ENCODE measurements around the gene AKNAD1.

DNA sequence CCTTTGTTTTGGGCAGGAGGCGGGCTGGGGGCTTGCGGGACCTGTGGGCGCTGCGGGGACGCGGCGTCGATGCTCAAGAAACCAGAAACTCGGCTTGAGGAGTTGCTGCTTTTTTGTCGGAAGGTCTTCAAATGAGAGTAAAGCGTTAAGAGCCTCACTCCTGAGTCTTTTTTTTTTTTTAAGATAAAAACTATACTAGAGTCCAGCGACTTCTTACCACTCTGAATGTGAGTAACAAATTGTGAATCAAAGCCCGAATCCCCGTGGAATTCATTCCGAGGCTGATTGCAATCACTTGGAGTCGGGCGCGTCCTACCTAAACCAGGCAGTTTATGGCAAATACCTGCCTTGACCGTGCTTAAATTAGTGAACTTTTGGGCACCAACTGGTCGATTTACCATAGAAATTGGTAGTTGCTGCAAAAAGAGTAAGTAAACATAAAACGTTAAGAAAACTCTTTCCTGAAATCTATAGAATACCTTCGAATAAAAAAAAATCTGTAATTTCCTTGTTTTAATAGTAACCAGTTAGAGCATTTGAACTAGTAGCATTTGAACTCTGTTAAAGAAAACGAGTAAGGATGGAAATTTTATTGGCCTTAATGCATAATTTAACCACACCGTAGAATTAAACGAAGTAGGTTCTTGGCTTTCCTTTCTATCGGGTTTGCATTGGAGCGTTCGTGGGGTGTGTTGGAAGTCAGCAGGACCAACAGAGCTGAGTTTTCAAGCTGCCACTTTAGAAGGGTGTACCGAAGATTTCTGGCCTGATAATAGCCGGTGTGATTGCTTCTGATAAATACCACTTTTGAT, 20.7 kb upstream of the AKNAD1 start:
- TF ChIP-seq CTCF (IDR thresholded peaks at IDR 0.05) (no peak), EP300 (IDR thresholded peaks at IDR 0.05; ENCODE audit: low read depth) (no peak), POLR2A (IDR thresholded peaks at IDR 0.05) (no peak), POLR2AphosphoS5 (IDR thresholded peaks at IDR 0.05) (no peak)
